ENCODE measurements around the gene ASB1. TPM values are rescaled to one million over a fixed set of nuclear protein-coding genes. Genes with fewer than 3 reads are reported as not detected.
"Not testable (repeated sequence)": the region's sequence is repeated elsewhere in the genome, so short reads cannot be mapped to it uniquely, and the experiment has no call there.

The ASB1 gene
- total RNA-seq, 1 donor from 2014 or later = 5.0 TPM

DNA sequence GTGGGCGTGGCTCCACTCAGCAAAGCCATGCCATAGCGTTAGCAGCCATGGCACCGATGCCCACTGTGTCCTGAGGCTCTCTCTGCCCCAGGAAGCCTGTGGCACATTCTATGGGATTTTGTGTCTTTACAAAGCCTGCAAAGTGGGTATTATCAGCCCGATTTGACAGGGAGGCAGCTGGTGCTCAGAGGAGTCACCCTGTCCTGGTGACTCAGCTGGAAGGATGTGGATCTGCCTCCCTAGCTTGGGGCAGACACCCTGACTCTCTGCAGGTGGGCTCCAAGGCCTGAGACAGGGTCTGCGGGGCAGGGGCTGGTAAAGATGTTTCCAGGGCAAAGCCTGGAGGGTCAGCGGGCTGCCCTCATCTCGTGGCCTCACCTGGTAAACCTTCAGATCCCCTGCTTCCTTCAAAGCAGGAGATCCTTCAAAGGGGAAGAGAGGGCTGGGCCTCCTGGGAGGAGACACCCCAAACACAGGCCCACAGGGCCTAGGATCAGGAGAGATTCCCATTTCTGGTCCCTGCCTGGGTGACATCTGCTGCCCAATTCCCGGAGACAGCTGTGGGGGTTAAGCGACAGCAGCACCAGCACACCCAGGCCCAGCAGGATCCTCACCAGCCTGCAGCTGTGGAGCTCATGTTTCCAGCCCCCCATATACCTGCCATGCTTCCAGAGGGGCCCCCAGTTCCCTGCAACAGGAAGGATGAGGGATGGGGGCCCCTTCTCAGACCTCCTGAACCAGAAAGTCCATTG is 3.0 kb upstream of the ASB1 start:
- no peak for DNase-seq (ENCODE audit: low read depth in 2 of 2)

DNA sequence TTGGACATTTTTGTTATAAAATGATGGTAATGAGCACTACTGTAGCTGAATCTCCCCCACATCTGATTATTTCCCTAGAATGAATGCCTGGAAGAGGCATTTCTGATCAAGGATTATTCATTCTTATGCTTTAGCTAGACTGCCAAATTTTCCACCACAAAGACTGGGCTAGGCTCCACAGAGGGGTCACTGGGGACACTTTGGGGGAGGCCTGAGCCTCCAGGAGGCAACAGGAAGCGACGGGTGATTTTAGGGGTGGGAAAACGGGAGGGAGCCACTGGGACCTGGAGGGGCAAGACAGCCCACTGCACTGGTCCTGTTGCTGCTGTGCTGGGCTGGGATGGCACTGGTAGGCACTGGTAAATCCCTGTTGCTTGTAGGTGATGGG is 2.4 kb upstream of the ASB1 start:
- no peak for DNase-seq (ENCODE audit: low read depth in 2 of 2)

DNA sequence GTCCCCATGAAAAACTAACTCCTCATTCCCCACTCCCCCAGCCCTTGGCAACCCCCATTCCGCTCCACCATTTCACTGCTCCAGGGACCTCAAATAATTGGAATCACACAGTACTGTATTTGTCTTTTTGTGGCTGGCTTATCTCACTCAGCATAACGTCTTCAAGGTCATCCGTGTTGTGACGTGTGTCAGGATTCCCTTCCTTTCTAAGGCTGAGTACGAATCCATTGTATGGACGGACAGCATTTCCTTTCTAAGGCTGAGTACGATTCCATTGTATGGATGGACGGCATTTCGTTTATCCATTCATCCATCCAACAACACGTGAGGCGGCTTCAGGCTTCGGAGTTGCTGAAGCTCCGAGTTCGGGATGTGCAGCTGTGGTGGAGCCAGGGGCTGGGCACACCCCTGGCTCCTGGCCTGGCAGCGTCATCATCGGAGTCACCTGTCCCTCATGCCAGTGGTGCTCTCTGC is 1.2 kb upstream of the ASB1 start:
- DNase-seq (ENCODE audit: low read depth in 2 of 2) = peak in 1 of 2 donors; percentile 25

DNA sequence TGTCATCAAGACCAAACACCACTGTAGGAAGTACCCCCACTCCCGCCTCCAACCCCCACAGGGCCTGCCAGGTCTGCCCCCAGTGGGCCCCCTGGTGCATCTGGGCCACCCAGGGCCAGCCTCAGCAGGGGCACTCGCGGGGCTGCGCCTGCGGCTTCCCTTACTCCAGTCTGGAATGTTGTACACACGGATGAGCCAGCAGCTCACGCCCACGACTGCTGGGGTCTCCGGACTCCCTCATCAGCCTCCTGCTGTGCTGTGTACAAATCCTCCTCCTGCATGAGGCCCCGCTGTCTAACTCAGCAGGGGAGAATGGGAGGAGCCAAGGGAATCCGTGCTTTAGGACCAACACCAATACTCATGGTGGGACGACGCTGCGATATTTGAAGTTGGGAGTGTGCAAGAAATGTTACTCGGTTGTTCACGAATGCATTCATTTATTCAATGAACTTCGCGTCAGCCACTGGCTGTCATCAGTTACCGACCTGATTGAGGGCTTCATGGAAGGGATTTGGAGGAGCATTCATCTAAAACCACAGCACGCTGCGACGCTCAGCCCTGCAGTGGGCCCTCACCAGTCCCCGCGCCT is 654 bp upstream of the ASB1 start:
- no peak for DNase-seq (ENCODE audit: low read depth in 2 of 2)

DNA sequence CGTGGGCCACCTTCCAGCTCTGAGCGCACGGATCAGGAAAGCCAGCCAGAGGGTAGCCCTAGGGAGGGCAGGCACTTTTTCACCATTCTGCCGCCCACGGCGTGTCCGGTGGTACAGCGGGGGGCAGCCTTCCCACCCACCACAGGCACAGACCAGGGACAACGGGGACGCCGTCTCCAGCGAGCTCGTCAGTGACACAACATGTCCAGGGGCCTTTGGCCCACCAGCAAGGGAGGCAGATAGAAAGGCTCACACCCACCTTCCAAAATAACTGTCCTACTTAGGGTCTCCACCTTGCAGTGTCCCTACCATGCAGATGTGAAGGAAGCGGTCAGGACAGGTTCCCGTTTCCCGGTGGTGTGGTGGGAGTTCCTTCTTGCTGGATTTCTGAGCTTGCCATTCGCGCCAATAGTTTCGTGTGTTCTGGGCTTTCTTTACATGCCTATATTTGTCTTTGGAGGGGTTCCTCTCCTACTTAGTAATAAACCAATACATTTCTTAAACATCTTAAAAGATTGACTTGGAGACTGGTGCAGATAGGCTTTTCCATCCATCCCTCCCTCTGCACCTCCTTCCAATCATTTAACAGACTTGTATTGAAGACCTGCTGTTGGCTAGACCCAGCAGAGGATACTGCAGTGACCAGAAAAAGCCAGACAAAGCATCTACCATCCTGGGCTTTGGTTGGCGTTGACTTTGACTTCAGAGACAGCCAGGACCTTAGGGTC is 872 bp downstream of the ASB1 start:
- DNase-seq (ENCODE audit: low read depth in 2 of 2) = no peak

DNA sequence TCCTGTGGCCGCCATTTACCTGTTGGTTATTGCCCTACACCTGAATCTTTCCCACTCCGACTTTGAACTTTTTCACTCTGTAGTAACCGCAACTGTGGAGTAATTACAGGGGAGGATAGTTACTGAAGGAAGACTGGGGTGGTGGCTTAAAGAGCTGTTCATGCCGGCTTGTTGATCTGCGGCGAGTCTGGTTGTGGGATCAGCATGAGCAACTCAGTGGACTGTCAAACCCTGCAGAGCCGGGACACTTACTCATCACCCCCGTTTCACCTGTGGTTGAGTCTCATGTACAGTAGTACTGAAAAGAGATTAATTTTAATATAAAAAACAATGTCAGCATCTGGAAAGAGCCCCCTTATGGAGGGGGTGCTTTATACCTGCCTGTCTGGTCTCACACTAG is 2.1 kb downstream of the ASB1 start:
- no peak for DNase-seq (ENCODE audit: low read depth in 2 of 2)

DNA sequence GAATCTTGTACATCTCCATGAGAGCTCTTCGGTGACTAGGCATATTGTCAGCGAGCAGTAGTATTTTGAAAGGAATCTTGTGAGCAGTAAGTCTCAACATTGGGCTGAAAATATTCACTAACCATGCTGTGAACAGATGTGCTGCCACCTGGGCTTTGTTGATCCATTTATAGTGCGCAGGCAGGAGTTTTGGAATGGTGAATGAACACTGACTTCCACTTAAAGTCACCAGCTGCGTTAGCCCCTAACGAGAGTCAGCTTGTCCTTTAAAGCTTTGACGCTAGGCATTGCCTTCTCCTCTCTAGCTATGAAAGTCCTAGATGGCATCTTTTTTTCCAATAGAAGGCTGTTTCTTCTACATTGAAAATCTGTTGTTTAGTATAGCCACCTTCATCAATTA is 4.1 kb downstream of the ASB1 start:
- no peak for DNase-seq (ENCODE audit: low read depth in 2 of 2)

DNA sequence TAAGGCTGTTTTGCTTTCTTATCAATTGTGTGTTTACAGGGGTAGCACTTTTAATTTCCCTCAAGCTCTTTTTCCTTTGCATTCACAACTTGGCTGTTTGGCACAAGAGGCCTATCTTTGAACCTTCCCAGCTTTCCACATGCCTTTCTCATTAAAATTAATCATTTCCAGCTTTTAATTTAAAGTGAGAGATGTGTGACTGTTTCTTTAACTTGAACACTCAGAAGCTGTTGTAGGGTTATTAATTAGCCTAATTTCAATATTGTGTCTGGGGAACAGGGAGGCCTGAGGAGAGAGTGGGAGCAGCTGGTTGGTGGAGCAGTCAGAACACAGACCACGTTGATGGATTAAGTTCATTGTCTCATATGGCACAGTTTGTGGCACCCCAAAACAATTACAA is 4.7 kb downstream of the ASB1 start:
- no peak for DNase-seq (ENCODE audit: low read depth in 2 of 2)

DNA sequence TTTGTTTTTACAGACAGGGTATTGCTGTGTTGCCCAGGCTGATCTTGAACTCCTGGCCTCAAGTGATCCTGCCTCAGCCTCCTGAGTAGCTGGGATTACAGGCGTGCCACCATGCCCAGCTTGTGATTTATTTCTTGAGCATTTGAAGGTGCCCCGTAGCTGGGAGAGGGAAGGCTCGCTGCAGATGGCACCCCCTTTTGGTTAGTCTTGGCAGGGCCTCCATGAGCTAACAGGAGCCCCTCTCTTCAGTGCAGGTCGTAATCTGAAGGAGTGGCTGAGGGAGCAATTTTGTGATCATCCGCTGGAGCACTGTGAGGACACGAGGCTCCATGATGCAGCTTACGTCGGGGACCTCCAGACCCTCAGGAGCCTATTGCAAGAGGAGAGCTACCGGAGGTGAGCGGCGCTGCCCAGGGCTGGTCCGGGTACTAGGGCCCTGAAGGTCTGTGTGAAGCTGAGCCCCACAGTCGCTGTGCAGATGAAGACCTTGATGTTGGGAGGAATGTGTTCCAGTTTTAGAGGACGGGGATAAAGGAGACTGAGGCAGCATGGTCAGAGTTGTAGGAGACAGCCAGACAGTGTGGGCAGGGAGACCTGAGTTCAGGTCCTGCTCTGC is 6.7 kb downstream of the ASB1 start:
- DNase-seq (ENCODE audit: low read depth in 2 of 2) = no peak

DNA sequence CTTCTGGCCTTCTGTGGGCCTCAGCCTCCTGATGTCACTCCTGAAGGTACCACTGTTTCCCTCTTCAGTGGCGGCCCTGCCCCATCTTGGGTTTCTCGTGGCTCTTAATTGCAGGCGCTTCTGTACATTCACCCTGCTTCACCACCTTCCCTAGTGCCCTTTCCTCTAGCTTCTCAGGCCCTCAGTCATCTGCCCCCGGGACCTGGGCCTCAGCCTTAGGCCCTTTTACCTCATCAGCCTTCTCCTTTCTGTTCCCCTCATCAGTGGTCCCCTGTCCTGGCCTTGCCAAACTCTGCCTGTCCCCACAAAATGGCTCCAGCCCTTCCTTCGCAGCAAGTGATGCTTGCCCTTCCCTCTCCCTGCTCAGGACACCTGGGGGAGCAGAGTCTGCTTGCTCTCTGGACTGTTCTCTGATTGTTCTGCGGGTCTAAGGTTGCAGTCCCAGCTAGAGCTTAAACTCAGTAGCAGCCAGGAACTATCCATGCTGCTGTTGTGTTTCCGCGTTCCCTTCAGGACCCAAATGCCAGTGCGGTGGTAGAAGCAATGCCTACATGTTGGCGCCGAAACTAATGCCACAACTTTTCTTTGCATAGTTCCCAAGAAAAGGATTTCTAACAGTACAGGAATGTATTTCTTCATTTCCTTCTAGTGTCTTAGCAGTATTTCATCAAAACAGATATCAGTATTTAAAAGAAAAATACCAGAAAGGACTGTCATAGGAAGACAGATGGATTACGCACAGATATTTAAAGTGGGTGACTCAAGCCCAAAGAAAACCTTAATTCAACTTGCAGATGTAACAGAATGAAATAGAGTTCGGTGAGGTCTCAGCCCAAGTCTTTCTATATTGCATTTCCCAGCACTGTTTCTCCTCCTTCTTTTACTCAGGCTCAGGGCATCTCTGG is 7.5 kb downstream of the ASB1 start:
- peak in 1 of 2 donors; percentile 43 for DNase-seq (ENCODE audit: low read depth in 2 of 2)

DNA sequence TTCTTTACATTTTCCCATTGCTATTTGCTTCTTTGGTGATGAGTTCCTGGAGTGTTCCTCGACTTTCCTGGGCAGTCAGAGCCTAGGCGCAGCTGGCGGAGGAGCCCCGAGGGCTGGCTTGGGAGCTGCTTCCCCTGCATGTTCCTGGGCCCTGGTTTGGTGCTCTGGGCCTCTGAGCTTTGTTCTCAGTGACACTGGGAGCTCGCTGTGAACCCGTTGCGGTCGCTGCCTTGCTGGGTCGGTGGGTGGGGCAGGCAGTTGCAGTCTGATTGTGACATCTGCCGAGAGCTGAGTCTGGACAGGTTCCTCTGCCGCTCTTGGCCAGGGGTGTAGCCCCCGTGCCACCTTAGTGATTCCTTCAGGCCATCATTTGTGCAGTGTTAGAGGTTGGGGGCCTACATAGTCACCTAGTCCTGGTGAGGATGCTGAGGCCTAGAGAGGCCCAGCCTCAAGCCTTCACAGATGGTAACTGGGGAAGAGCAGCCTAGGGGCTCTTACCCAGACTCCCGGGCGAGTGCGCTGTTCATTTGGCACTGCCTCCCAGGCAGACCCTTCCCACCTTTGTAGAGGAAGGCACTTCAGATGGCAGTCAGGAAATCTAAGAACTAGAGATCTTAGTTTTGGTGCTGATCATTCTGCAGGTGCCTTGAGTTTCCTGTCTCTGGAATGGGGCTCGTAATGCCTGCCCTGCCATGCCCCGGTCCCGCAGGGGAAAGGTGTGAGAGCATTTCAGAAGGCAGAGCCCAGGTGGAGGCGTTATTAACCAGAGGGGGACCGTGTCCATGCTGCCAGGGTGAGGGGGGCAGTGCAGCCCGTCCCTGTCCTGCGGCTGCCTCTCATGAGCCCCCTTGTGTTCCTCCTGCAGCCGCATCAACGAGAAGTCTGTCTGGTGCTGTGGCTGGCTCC is 8.4 kb downstream of the ASB1 start:
- DNase-seq (ENCODE audit: low read depth in 2 of 2) = no peak

DNA sequence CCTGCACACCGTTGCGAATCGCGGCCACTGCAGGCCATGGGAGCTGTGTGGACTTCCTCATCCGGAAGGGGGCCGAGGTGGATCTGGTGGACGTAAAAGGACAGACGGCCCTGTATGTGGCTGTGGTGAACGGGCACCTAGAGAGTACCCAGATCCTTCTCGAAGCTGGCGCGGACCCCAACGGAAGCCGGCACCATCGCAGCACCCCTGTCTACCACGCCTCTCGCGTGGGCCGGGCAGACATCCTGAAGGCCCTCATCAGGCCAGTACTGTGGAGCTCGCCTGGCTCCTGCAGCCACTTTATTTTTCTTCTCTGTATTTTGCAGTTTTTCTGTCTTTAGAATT is 9.0 kb downstream of the ASB1 start:
- no peak for DNase-seq (ENCODE audit: low read depth in 2 of 2)

DNA sequence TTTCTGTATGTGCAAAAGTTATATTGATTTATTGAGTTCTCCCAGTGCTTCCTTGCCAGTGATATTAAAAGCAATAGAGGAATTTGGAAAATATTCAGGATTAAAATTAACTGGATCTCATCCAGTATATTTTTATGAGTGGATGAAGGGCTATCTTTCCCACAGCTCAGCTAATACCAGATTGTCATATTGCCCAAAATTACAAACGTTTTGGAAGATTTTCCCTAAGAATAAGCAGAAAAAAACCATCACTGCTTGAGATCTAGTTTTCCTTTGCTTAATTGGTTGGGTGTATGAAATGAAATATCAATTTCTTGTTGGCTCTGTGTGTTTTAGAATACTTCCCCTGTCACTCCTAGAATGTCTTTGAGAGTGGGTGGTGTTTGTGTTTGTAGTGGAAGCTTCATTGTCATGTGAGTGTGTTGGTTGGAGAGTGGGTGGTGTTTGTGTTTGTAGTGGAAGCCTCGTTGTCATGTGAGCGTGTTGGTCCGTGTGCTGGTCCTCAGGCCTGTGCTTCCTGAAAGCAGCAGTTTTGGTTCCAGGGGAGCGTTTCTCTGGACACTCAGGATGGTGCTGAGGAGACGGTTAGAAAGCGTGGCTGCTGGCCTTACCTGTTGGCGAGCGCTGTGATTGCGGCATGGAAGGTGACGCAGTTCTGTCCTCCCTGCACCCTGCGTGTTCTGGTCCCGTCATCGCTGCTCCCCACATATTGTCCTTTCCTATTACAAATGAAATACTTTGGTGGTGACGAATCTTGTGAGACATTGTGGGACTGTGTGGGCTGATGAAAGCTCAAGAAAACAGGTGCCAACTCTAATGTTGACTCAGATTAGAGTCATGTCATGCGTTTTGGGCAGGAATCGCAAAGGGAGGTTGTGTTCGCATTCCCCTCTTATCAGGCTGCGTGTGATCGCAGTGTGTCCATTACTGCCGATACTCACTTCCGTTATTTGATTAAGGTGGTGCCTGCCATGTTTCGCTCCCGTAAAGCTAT is 12.4 kb downstream of the ASB1 start:
- DNase-seq (ENCODE audit: low read depth in 2 of 2) = peak; percentile 51 to 81

DNA sequence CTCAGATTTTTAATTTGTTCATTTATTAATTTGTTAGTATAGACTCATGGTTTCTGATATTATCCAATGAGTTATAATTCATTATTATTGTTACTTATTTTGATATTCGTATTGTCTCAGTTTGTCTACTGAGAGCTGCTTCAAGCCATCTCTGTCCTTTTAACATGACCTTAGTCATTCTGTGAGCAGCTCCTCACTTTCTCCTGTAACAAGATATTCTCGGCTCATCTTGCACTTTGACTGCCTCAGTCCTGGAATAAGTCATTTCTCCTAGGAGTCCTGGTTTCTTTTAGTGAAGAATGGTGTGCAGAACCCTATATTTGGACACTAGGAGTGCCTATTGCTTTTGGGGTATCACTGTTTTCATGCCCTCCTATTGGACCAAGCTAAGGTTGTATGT is 13.2 kb downstream of the ASB1 start:
- no peak for DNase-seq (ENCODE audit: low read depth in 2 of 2)

DNA sequence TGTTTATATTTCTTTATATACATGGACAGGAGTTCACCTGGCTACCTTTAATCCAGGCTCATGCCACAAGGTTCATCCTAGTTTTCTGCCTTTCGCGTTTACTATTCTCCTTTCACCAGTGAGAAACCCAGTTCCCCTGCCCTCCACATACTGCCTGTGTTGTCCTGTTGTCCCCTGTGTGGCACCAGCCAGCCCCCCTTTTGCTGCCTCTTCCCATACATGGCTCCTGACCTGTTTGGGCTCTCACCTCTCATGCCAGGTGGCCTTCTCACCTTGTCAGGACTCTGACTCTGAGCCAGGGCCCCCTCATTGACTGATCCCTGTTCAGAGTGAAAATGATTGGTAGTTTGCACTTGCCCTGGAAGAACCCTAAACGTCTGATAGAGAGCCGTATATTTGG is 13.6 kb downstream of the ASB1 start:
- no peak for DNase-seq (ENCODE audit: low read depth in 2 of 2)

DNA sequence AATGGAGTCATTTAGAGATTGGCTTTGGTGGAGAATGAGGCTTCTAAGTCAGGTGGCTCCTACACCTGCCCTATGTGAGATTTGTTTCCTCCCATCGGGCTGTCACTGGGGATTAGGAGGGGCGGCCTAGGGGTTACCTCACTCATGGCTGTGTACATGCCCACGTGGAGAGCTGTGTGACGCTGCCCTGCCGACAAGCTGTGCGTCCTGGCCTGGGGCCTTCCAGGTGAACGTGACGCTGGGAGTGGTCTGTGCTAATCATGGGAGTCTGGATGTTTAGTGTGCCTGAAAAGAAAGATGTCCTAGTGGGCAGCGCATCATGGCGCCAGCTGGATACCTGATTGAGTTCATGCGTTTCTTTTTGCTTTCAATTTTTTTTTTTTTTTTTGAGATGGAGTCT is 14.0 kb downstream of the ASB1 start:
- DNase-seq (ENCODE audit: low read depth in 2 of 2) = no peak

DNA sequence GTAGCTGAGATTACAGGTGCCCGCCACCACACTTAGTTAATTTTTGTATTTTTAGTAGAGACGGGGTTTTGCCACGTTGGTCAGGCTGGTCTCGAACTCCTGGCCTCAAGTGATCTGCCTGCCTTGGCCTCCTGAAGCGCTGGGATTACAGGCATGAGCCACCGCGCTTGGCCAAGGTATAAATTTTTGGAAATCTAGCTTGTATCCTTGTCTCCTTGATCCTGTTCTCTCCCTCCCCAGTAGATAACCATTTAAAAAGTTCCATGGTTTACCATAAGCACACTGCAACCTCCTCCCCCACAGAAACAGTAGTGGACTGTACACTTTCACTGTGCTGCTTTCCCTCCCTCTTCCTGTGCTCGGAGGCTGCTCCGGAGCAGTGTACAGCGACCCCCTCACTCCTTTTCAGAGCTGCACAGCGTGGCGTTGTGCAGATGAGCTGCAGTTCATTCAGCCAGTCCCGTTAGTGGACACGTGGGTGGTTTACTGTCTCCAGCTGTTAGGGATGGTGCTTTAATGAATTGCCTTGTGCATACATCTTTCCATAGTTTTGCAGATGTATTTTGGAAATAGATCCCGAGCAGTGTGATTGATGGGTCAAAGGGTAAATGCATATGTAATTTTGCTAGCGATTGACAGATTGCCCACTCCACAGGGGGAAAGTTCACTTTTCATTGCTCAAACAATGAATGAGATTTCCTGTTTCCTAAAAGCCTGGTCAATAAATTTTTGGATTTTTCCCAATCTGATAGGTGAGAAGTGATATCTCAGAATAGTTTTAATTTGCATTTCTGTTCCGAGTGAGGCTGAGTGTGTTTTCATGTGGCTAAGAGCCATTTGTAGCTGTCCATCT is 14.8 kb downstream of the ASB1 start:
- DNase-seq (ENCODE audit: low read depth in 2 of 2) = peak in 1 of 2 donors; percentile 47

DNA sequence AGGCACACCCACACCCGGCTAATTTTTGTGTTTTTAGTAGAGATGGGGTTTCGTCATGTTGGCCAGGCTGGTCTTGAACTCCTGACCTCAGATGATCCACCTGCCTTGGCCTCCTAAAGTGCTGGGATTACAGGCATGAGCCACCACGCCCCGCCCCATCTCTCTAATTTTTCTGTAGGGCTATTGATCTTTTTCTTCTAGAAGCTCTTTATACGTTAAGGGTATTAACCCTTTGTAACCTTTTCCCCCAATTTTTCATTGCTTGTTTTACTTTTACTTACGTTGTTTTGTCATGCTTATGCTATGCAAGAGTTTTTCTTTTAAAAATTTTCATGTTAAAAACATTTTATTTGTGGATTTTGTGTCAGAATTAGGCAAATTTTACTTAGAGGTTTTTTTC is 15.5 kb downstream of the ASB1 start:
- not testable (repeated sequence) for DNase-seq (ENCODE audit: low read depth in 2 of 2)

All from lung microvascular endothelial cell (primary cell).